HG03175 (cell line): ENCODE measurements around the gene S100A11.

ENCODE experiments used
- ATAC-seq: cut with Tn5 transposase; IDR thresholded peaks from one replicate; pipeline ENCODE4 v1.9.1; 2021; ENCODE audit warnings: mild to moderate bottlenecking, moderate library complexity; ENCODE audit not compliant: unreplicated experiment

Gene S100A11

DNA sequence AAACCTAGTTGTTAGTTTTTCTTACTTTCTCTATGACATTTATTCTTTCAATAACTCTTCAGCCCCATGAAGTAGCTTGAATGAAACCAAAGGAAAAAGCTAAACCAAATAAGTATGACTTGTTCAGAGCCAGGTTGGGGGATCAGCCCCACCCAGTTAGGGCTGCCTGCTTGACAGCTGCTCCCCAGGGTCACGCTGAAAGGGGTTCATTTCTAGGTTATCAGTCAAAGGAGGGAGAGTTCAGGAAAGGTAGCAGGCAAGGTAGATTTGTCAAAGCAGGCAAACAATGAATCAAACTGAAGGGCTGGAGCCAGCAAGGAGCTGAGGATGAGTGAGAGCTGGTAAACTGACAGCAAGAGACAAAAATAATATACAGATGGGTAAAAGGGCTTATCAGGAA is 3.1 kb upstream of the S100A11 start:
- no peak for ATAC-seq

- no peak for ATAC-seq
These were observed 2.7 kb upstream of the S100A11 start for GRCh38 chr1:152039461-152039860.

GRCh38 chr1:152038871-152039270 is 2.1 kb upstream of the S100A11 start:
- no peak for ATAC-seq

GRCh38 chr1:152035539-152036266 is 1.1 kb downstream of the S100A11 start:
- ATAC-seq = no peak

DNA sequence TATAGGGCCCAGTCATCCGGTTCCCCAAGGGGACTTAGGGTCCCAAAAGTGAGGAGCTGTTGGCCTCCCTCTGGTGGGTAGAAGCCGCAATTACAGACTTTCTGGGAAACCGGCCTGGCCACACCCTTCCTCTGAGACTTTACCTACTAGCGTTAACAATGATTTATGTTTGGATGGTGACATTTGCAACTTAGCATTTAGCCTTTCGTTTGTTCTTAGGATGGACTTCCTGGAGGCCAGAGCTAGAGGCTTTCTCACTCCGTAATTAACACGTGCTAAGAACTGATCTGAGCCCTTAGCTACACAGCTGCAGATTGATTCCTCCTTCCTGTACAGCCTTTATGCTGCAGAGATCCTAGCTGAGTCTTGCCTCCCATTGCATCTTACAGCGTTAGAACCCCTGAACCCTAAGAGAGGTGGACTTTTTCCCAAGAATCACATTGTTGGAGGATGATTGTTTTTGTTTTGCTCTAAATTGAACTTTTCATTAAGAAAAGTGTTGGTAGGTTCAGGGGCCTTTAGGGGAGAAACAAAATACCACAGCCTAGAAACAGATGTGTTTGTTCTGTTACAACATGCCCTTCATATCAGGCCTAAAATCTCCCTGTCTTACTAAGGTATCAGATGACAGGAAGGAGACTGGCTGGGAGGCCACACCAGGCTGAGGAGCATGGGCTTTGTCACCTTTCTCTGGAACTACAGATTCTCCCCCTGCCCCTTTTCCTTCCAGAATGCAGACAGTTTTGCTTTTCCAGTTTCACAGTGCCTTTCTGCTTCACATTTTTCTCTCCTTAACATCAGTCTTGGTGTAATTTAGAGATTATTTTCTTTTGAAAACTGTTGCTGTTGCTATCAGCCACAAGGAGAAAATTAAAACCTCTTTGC is 1.9 kb downstream of the S100A11 start:
- peak; percentile 40 for ATAC-seq

DNA sequence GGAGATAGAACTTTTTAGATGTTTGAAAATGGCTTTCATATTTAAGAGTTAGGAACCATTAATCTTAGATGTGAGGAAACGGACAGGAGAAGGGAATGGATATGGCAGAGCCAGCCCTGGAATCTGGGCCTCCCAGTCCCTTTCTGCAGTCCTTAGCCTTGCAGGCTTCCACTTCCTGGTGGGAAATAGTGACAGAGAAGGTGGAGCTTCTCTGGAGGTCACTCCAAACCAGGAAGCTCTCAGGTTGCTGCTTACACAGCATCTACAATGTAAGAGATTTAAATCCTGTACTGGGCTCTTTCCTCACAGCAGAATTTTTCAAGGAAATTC is 2.5 kb downstream of the S100A11 start:
- peak; percentile 6 for ATAC-seq

GRCh38 chr1:152029929-152030211 is 6.9 kb downstream of the S100A11 start:
- ATAC-seq = no peak

DNA sequence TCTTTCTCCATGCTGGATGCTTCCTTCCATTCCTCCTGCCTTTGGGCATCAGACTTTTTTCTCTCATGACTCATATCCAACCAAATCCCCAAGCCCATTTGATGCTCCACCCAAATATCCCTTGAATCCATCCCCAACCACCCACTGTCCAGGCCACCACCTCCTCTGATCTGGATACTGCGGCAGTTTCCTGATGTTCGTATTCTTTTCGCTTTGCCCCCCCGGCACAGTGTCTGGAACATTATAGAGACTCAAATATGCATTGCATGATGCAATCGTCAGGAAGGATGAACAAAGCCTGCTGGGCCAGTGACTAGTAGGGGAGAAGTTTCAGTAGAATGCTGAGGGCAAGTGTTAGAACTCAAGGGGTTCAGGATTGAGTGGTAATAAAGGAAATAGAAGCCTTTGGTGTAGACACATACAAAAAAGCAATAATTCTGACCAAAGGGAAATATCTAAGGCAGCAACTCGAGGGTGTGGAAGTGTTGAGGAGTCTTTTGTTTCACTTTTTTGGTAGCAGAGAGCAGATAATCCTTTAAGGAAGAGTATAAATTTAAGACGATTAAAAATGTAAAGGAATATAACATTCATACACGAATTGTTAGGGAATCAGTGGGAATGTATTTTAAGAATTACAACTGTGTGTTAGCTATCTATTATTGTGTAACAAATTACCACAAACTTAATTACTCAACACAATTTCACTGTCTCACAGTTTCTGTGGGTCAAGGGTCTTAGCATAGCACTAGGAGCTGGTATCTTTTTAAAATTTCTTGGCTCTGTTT is 7.5 kb downstream of the S100A11 start:
- ATAC-seq = no peak

DNA sequence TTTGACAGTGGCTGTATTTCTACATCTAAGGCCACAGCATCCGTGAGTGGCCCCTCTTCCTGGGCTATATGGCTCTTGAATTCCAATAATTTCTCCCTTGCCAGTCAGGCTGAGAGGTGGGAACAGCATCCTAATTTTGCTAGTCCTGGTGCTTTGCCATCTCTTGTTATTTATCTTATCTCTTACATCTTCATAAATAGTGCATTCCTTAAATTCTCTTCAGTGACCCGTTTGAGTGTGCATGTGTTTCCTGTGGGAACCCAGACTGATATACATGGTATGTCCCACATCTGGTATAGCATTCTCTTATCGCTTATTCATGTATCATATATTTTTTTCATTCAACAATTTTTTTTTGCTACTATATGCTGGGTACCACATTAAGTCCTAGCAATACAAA is 9.9 kb downstream of the S100A11 start:
- ATAC-seq = no peak

DNA sequence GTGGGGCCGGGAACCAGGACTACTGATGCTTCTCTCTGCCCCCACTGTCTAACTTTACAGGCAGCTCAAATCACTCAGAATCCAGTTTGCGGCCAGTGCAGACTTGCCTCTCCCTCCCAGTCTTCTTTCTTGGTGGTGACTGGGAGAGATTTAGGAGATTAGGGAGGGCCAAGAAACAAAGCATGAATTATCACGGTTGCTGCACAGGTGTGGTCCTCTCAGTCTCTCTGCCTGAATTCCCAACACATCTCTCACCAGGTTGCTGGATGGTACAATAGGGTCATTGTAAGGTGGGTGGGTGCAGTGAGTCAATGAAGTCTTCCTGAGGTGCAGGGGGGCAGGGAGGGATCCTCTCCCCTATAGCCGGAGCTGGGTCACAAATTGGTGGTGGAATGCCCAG is 12.6 kb downstream of the S100A11 start:
- no peak for ATAC-seq

- ATAC-seq = no peak
These were observed 13.6 kb downstream of the S100A11 start for GRCh38 chr1:152023221-152023620.

GRCh38 chr1:152022474-152022873 is 14.3 kb downstream of the S100A11 start:
- no peak for ATAC-seq

- no peak for ATAC-seq
These were observed 15.2 kb downstream of the S100A11 start for GRCh38 chr1:152021569-152021968.

GRCh38 chr1:152020849-152021248 is 16.0 kb downstream of the S100A11 start:
- no peak for ATAC-seq

- no peak for ATAC-seq
These were observed 18.3 kb downstream of the S100A11 start for GRCh38 chr1:152018537-152018936.

GRCh38 chr1:152015766-152016165 is 21.0 kb downstream of the S100A11 start:
- no peak for ATAC-seq

DNA sequence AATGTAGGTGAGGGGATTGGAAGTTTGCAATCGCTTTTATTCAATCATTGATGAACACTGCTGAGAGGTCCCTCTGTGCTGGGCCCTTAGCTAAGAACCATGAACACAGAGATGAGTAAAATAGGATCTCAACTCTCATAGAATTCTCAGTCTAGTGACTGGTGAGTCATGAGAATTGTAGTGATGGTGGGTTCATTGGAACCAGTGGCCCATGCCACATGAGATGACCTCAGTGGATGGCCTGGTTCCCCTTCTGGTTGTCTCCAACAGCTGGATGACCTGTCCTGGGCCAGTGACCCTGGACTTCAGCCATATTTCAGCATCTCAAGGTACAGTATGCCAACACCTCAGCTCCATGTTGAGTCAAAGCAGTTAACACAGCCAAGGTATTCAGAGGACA is 21.9 kb downstream of the S100A11 start:
- no peak for ATAC-seq

- ATAC-seq = no peak
These were observed 23.1 kb downstream of the S100A11 start for GRCh38 chr1:152013664-152014237.

DNA sequence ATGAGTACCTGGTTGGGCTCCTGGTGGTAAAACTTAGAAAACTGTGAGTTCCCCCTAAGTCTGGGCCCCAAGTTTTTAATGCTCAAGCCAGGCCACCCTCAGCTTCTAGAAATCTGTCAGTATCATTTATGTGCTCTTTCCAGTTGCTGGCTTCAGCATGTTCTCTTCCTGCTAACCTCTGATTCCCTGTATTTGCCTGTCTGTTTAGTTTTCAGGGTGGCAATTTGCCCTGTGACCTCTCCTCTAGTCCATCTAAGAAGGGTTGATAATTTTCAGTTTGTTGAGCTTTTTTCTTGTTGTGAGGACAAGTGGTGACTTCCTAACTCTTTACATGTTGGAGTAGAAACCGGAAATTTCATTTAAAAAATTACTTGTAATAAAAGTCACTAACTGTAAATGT is 27.1 kb downstream of the S100A11 start:
- ATAC-seq = no peak

DNA sequence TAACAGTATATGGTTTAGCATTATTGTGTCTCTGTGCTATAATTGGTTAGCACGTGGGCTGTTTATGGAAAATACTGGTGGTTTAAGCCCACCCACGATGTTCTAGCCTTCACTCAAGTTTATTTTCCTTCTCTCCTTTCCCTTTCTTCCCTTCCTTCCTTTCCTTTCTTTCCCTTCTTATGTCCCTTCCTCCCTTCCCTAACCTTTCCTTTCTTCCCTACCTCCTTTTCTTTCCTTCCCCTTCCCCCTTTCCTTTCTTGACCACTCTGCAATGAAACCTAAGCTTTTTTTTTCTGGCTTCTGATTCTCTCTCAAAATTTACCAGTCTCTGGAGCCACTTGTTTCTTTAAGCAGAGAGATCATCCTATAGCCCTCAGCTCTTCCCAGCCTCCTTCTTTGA is 29.8 kb downstream of the S100A11 start:
- no peak for ATAC-seq

DNA sequence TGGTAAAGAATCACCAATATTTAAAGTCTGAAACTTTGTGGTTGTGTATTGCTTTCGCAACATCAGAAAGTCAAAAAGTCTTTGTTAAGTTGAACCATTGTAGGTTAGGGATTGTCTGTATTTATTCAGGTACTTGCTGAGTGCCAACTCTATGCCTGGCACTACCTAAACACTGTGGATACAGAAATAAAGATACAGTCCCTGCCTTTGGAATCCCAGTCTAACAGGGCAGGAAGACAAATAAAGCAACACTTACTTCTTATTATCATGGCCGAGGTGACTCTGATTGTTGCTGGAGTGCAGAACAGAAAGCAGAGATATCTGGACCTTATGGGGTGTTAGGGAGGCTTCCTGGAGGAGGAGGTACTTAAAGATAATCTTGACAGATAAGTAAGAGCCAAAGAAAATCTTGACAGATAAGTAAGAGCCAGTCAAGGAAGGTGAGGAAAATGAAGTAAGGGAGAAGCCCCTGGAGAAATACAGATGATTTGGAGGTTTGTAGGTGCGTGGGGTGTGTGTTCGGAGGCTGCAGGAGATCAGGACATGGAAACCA is 31.4 kb downstream of the S100A11 start:
- no peak for ATAC-seq
